Gastrocnemius medialis (tissue), 4 donors: ENCODE results near the gene EPHX1.

Experiments
- CTCF ChIP-seq, 5 experiments: fragments of 450-650 bp in 3 of 5; fragments of 200-600 bp in 2 of 5; sonication (generic) in 2 of 5; IDR thresholded peaks in 4 of 5; conservative IDR thresholded peaks in 1 of 5; 1 replicate in 4 of 5; 2 replicates in 1 of 5; pipeline ENCODE4 v1.5.1; 2016 to 2019; ENCODE audit warnings: antibody characterized with exemption in 5 of 5, mild to moderate bottlenecking in 3 of 5, moderate library complexity in 3 of 5
- POLR2A ChIP-seq, 2 donors: fragments of 450-650 bp; IDR thresholded peaks; one replicate each; pipeline ENCODE4 v1.6.1; 2017; ENCODE audit warnings: antibody characterized with exemption in 2 of 2, mild to moderate bottlenecking in 2 of 2, moderate library complexity in 2 of 2

DNA sequence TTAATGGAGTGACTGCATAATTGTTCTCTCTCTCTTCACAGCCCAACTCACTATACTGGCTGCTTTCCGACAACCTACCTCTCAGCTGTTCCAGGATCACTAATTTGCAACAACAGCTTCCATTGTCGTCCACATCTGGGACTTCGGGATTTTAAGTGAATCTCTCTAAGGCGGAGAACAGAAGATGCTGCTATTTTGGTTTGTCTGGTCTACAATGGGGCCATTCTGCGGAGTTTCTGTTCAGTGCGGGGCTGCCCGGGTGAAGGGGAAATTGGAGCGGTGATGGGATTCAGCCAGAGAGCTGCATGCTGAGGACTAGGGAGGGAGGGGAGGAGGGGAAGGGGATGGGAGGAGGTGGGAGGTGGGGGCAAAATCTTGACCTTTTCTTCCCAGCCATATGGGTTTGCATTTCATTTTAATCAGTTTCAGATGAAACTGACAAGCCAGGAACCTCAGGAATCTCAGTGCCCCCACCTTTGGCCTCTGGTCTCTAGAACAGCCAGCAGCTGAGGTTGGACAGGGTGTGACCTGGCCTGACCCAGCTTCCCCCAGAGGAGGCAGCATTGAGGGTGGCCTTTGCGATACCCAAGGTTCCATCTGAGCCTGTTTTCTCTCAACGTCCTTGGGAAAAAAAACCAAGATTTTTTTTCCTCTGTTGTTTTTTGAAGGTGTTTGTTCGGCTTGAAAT lies 39.2 kb upstream of the EPHX1 start:
- TF ChIP-seq POLR2A (IDR thresholded peaks at IDR 0.05) (no peak), CTCF (IDR thresholded peaks at IDR 0.05 in 4 of 5, conservative IDR thresholded peaks at IDR 0.05 in 1 of 5) (no peak)
